ENCODE measurements around the gene BICC1. TPM values are rescaled to one million over a fixed set of nuclear protein-coding genes. Genes with fewer than 3 reads are reported as not detected.
A peak's percentile ranks its signal among the peaks of the same experiment; 100 is the strongest.

BICC1 gene
- total RNA-seq, 1 experiment from 2014 or later, result 15.2 TPM

DNA sequence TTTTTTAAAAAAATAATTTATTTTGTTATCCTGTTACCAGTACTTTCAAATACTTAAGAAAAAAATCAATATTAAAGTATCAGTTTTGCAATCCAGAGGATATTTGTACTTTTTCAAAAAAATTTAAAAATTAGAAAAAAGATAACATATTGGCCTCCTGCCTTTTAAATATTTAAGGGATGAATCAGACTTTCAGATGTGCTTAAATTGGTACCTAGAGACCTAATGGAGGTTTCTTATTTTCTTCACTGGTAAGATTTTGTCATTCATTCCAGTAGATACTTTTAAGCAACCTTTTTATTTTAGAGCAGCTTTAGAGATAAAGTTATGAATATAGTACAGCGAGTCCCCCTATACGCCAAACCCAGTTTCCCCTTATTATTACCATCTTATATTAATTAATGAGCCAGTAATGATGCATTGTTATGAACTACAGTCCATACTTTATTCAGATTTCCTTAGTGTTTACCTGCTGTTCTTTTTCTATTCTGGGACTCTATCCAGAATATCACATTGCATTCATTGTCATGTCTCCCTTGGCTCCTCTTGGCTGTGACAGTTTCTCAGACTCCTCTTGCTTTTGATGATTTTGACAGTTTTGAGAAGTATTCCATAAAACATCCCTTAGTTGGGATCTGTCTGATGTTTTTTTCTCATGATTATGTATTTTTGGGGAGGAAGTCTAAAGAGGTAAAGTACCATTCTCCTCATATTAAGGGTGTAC, 34.2 kb downstream of the BICC1 start:
- H3K27me3 ChIP-seq, result no peaks in the 10 kb centered on the region
- no peaks in the 10 kb centered on the region for H3K36me3 ChIP-seq
- H3K4me3 ChIP-seq, result no peak overlapping the region
- no peaks in the 10 kb centered on the region for H3K9me3 ChIP-seq
- no peak for DNase-seq

- DNase-seq, result no peak
- no peaks in the 10 kb centered on the region for H3K9me3 ChIP-seq
These were observed 35.3 kb downstream of the BICC1 start for GRCh38 chr10:58547963-58548362.

GRCh38 chr10:58554316-58554715, 41.6 kb downstream of the BICC1 start:
- no peak overlapping the region for H3K4me3 ChIP-seq
- DNase-seq, result no peak
- no peaks in the 10 kb centered on the region for H3K27me3 ChIP-seq
- peaks cover 10% of the 10 kb centered on the region for H3K9me3 ChIP-seq
- no peaks in the 10 kb centered on the region for H3K36me3 ChIP-seq

More at GRCh38 chr10:58547963-58548362, 35.3 kb downstream of the BICC1 start:
- H3K4me3 ChIP-seq, result no peak overlapping the region
- no peaks in the 10 kb centered on the region for H3K27me3 ChIP-seq
- no peaks in the 10 kb centered on the region for H3K36me3 ChIP-seq

DNA sequence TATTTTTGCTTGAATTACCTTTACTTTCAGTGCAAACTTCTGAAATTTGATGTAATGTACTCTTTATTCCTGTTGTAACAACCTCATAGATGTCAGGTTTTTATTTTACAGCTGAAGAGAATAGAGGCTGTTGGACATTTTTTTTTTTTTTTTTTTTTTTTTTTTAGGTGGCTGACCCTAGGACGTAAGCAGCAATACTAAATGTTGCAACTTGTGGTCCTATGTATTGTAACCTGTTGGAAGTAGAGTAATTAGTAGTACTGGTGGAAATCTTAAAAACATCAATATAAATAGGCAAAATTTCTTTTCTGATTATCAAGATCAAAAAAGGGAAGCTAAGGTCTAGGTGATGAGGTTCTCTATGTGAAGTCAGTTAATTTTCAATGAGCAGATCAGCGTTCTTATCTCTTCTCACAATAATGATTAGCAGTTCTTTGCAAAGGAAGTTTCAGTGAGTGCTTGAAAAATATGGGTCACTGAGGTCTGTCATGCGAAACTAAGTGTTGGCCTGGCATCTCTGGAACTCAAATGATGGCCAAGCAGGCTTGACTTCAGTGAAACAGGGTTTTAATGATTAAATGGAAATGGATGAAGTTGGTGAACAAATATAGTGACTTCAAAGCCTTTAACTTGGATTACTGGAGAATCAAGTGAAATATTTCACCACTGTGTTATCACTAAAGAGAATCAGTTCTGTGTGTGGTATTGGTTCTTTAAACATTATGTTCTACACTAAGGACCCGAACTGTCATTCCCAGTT, 42.7 kb downstream of the BICC1 start:
- Histone ChIP-seq H3K4me3 (no peak overlapping the region), H3K9me3 (peaks cover 10% of the 10 kb centered on the region), H3K27me3 (no peaks in the 10 kb centered on the region), H3K36me3 (no peaks in the 10 kb centered on the region)
- no peak for DNase-seq

- no peaks in the 10 kb centered on the region for H3K27me3 ChIP-seq
- no peaks in the 10 kb centered on the region for H3K36me3 ChIP-seq
- DNase-seq, result no peak
- H3K9me3 ChIP-seq, result peaks cover 16% of the 10 kb centered on the region
- no peak overlapping the region for H3K4me3 ChIP-seq
These were observed 43.2 kb downstream of the BICC1 start for GRCh38 chr10:58555930-58556311.

DNA sequence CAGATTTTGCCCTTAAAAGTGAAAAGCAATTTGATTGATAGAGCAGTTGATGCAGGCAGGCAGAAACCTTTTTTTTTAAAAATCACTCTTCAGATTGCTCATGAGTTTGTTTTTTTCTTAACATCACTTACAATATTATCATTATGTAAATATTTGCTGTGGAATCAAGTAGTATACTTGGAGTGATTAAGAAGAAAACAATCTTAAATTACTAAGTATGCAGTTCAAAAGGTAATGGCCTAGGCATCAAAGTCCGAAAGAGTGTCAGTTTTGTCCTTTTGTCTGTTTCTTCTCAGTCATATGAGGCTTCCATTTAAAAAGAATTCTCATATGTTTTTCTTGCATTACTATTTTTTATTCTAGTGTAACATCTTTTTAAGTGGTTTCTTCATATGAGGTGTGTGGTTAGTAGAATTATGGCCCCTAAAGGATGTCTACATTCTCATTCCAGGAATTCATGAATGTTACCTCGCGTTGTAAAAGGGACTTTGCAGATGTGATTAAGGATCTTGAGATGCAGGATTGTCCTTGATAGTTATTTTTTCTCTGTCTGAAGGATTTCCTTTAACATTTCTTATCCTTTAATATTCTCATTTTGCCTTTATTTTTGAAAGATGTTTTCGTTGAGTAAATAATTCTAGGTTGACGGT, 44.0 kb downstream of the BICC1 start:
- Histone ChIP-seq H3K4me3 (no peak overlapping the region), H3K36me3 (no peaks in the 10 kb centered on the region), H3K9me3 (peaks cover 19% of the 10 kb centered on the region), H3K27me3 (no peaks in the 10 kb centered on the region)
- no peak for DNase-seq

DNA sequence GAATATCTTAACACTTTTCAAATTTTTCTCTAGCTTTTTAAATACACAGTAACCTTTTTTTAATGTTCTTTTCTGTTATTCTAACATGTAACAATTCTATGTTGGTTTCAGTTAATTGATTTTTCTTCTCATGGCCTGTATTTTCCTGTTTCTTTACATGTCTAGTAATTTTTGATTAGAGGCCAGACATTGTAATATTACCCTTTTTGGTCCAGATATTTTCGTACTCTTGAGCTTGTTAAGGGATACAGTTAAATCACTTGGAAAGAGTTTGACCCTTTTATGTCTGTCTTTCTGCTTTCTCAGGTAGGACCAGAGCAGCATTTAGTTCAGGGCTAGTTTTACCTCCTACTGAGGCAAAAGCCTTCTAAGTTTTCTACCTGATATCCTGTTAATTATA, 45.0 kb downstream of the BICC1 start:
- Histone ChIP-seq H3K9me3 (peaks cover 30% of the 10 kb centered on the region), H3K27me3 (no peaks in the 10 kb centered on the region), H3K4me3 (no peak overlapping the region), H3K36me3 (no peaks in the 10 kb centered on the region)
- no peak for DNase-seq

GRCh38 chr10:58560068-58560467, 47.4 kb downstream of the BICC1 start:
- Histone ChIP-seq H3K27me3 (no peaks in the 10 kb centered on the region), H3K36me3 (no peaks in the 10 kb centered on the region), H3K4me3 (no peak overlapping the region), H3K9me3 (peaks cover 30% of the 10 kb centered on the region)
- DNase-seq, result no peak

DNA sequence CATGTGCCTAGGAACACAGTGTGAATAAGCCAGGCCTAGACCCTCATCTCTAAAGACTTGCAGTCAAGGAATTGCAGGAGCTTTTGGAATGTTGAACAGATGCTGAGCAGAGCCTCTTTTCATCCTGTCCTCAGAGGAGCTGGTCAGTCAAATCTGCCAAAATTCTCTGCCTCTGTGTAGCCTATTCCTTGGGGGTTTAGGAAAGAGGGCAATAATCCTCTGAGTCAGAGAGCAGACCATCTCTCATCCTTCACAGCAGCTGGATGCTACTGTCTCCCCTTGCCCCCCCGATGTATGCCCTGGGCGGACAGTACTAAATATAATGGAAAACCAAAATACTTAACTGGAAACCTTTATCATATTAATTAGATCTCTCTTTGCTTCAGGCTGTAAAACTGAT, 52.6 kb downstream of the BICC1 start:
- Histone ChIP-seq H3K4me3 (no peak overlapping the region), H3K36me3 (no peaks in the 10 kb centered on the region; the same call in 1 of the 2 replicates), H3K27me3 (no peaks in the 10 kb centered on the region), H3K9me3 (peaks cover 21% of the 10 kb centered on the region)
- DNase-seq, result no peak

- Histone ChIP-seq H3K36me3 (peaks cover 2% of the 10 kb centered on the region; the same call in 1 of the 2 replicates), H3K27me3 (no peaks in the 10 kb centered on the region), H3K4me3 (no peak overlapping the region), H3K9me3 (peaks cover 7% of the 10 kb centered on the region; the same call in 1 of the 2 replicates)
- no peak for DNase-seq
These were observed 55.0 kb downstream of the BICC1 start for GRCh38 chr10:58567652-58568051.

GRCh38 chr10:58568428-58568935, 55.8 kb downstream of the BICC1 start:
- peak; percentile 4 for DNase-seq
- Histone ChIP-seq H3K36me3 (peaks cover 2% of the 10 kb centered on the region; the same call in 1 of the 2 replicates), H3K4me3 (no peak overlapping the region), H3K27me3 (no peaks in the 10 kb centered on the region), H3K9me3 (peaks cover 6% of the 10 kb centered on the region; the same call in 1 of the 2 replicates)

GRCh38 chr10:58570307-58570723, 57.6 kb downstream of the BICC1 start:
- DNase-seq, result peak; percentile 49
- Histone ChIP-seq H3K4me3 (no peak overlapping the region), H3K9me3 (peaks cover 6% of the 10 kb centered on the region; the same call in 1 of the 2 replicates), H3K27me3 (no peaks in the 10 kb centered on the region), H3K36me3 (peaks cover 2% of the 10 kb centered on the region; the same call in 1 of the 2 replicates)

- no peak for DNase-seq
- H3K9me3 ChIP-seq, result peaks cover 6% of the 10 kb centered on the region; the same call in 1 of the 2 replicates
- no peak overlapping the region for H3K4me3 ChIP-seq
- H3K36me3 ChIP-seq, result peaks cover 2% of the 10 kb centered on the region; the same call in 1 of the 2 replicates
- H3K27me3 ChIP-seq, result no peaks in the 10 kb centered on the region
These were observed 58.3 kb downstream of the BICC1 start for GRCh38 chr10:58570979-58571378.

DNA sequence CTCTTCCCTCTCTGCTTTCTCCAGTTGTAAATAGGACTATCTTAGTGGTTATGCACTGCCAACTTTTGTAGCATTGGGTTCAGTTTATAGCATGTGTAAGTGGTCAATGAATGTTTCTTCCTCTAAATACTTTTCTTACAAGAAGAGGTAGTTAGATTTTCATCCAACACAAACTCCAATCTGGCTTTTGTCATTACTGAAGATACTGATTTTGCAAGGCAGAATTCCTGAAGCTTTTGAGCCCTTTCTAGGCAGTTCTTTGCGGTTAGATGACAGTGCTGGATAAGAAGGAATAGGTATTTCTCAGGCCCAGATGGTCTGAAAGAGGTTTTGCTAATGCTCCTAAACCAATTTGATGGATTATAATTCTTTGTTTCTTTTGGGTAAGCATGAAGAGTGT, 60.5 kb downstream of the BICC1 start:
- no peaks in the 10 kb centered on the region for H3K27me3 ChIP-seq
- no peak for DNase-seq
- H3K9me3 ChIP-seq, result peaks cover 6% of the 10 kb centered on the region; the same call in 1 of the 2 replicates
- H3K36me3 ChIP-seq, result peaks cover 2% of the 10 kb centered on the region; the same call in 1 of the 2 replicates
- H3K4me3 ChIP-seq, result no peak overlapping the region

GRCh38 chr10:58574058-58574457, 61.4 kb downstream of the BICC1 start:
- Histone ChIP-seq H3K36me3 (peaks cover 2% of the 10 kb centered on the region; the same call in 1 of the 2 replicates), H3K27me3 (no peaks in the 10 kb centered on the region), H3K9me3 (peaks cover 6% of the 10 kb centered on the region; the same call in 1 of the 2 replicates), H3K4me3 (no peak overlapping the region)
- no peak for DNase-seq

- H3K4me3 ChIP-seq, result no peak overlapping the region
- no peak for DNase-seq
These were observed 62.8 kb downstream of the BICC1 start for GRCh38 chr10:58575491-58575890.

More at GRCh38 chr10:58575491-58575890, 62.8 kb downstream of the BICC1 start:
- Histone ChIP-seq H3K27me3 (no peaks in the 10 kb centered on the region), H3K36me3 (0 out of 2 replicates have a peak, but pooled peaks cover 2% of the 10 kb centered on the region), H3K9me3 (peaks cover 5% of the 10 kb centered on the region; the same call in 1 of the 2 replicates)

All from MG63 (cell line).